AG04450 (cell line): ENCODE measurements around the gene GARIN5A. TPM values are rescaled to one million over a fixed set of nuclear protein-coding genes. Genes with fewer than 3 reads are reported as not detected.

ENCODE experiments used
- CTCF ChIA-PET: fragments of 300-600, 350-600 bp; formaldehyde crosslinking; extraction: SDS; loops from one replicate; lab custom pipeline; 2022; ENCODE audit warnings: antibody characterized with exemption, inconsistent platforms; lab: Charles Lee
- POLR2A ChIA-PET: fragments of 350-600 bp; formaldehyde crosslinking; extraction: SDS; loops from one replicate; lab custom pipeline; 2021; ENCODE audit warnings: antibody characterized with exemption, inconsistent platforms; lab: Yijun Ruan, JAX
- DNase-seq: peaks from one replicate; pipeline ENCODE4 v3.0.0-alpha.2; 2011; ENCODE audit warnings: low read depth, low spot score
- H3K27ac ChIP-seq: one replicate; pipeline ENCODE4 v1.5.1; 2012; ENCODE audit warnings: low read depth, low read length, control low read depth
- H3K27me3 ChIP-seq: one replicate; pipeline ENCODE4 v1.6.0; 2012; ENCODE audit warnings: low read length; ENCODE audit not compliant: control insufficient read depth, insufficient read depth
- H3K4me3 ChIP-seq: 2 replicates; pipeline ENCODE4 v1.5.1; 2011; ENCODE audit warnings: mild to moderate bottlenecking, low read depth, low read length, control low read depth
- H3K9me3 ChIP-seq: 2 replicates; pipeline ENCODE4 v1.5.1; 2012; ENCODE audit warnings: low read length; ENCODE audit not compliant: control insufficient read depth, insufficient read depth
- CTCF ChIP-seq: IDR thresholded peaks from 2 replicates; pipeline ENCODE4 v1.5.1; 2011; ENCODE audit warnings: low read depth, low read length, control low read depth, inconsistent platforms
- polyA plus RNA-seq: library from polyadenylated mRNA; depleted of rRNA; stranded (reverse); fragments of >200 nt; gene quantifications from 2 replicates; pipeline ENCODE4 v1.2.3, GENCODE V29; 2011

The GARIN5A gene
- polyA plus RNA-seq, 1 experiment = 0.32 TPM

GRCh38 chr19:50498219-50499056 is 21.8 kb upstream of the GARIN5A start:
- no peak for TF ChIP-seq CTCF
- no peak overlapping the region for H3K4me3 ChIP-seq
- no peaks in the 10 kb centered on the region; the same call in 1 of the 2 replicates for H3K9me3 ChIP-seq
- ChIA-PET POLR2A (no interaction called here), CTCF (no interaction called here)
- H3K27me3 ChIP-seq = peaks cover 32% of the 10 kb centered on the region
- DNase-seq = no peak
- no peak overlapping the region for H3K27ac ChIP-seq

GRCh38 chr19:50497022-50497405 is 20.4 kb upstream of the GARIN5A start:
- no peak for DNase-seq
- no peak overlapping the region for H3K27ac ChIP-seq
- TF ChIP-seq CTCF = no peak
- no peaks in the 10 kb centered on the region; the same call in 1 of the 2 replicates for H3K9me3 ChIP-seq
- CTCF ChIA-PET = no interaction called here
- POLR2A ChIA-PET = no interaction called here
- no peak overlapping the region for H3K4me3 ChIP-seq
- peaks cover 44% of the 10 kb centered on the region for H3K27me3 ChIP-seq

GRCh38 chr19:50496189-50497021 is 19.8 kb upstream of the GARIN5A start:
- H3K9me3 ChIP-seq = no peaks in the 10 kb centered on the region; the same call in 1 of the 2 replicates
- ChIA-PET POLR2A (no interaction called here), CTCF (no interaction called here)
- no peak overlapping the region for H3K27ac ChIP-seq
- TF ChIP-seq CTCF = no peak
- peaks cover 49% of the 10 kb centered on the region for H3K27me3 ChIP-seq
- no peak for DNase-seq
- H3K4me3 ChIP-seq = no peak overlapping the region

GRCh38 chr19:50495020-50495531 is 18.4 kb upstream of the GARIN5A start:
- no peak for DNase-seq
- Histone ChIP-seq H3K27ac (no peak overlapping the region), H3K4me3 (no peak overlapping the region), H3K27me3 (peaks cover 50% of the 10 kb centered on the region), H3K9me3 (peaks cover 7% of the 10 kb centered on the region)
- CTCF ChIA-PET = no interaction called here
- POLR2A ChIA-PET = no interaction called here
- TF ChIP-seq CTCF = no peak
